Osteocyte (in vitro differentiated cells): ENCODE measurements around the gene SOCS6. TPM values are rescaled to one million over a fixed set of nuclear protein-coding genes. Genes with fewer than 3 reads are reported as not detected.
A peak's percentile ranks its signal among the peaks of the same experiment; 100 is the strongest.

ENCODE experiments used
- DNase-seq: peaks from one replicate; pipeline ENCODE4 v3.0.0; 2021; ENCODE audit warnings: mixed read lengths; ENCODE audit not compliant: unreplicated experiment; ENCODE audit errors: extremely low spot score
- H3K27ac Mint-ChIP-seq: one replicate; pipeline ENCODE4 v1.8.0; 2021; ENCODE audit warnings: mild to moderate bottlenecking, mixed read lengths; ENCODE audit not compliant: unreplicated experiment
- H3K27me3 Mint-ChIP-seq: one replicate; pipeline ENCODE4 v1.8.0; 2021; ENCODE audit warnings: mixed read lengths; ENCODE audit not compliant: unreplicated experiment
- H3K36me3 Mint-ChIP-seq: one replicate; pipeline ENCODE4 v1.8.0; 2021; ENCODE audit warnings: mixed read lengths; ENCODE audit not compliant: unreplicated experiment
- H3K4me1 Mint-ChIP-seq: one replicate; pipeline ENCODE4 v1.8.0; 2021; ENCODE audit warnings: mixed read lengths; ENCODE audit not compliant: unreplicated experiment
- H3K4me3 Mint-ChIP-seq: one replicate; pipeline ENCODE4 v1.8.0; 2021; ENCODE audit warnings: mild to moderate bottlenecking, moderate library complexity, mixed read lengths; ENCODE audit not compliant: unreplicated experiment
- H3K9me3 Mint-ChIP-seq: one replicate; pipeline ENCODE4 v1.8.0; 2021; ENCODE audit warnings: mixed read lengths; ENCODE audit not compliant: unreplicated experiment
- total RNA-seq: library from RNA; stranded (reverse); gene quantifications from 2 replicates; pipeline ENCODE4 v1.2.1, GENCODE V29; 2021
- TF ChIP-seq, protein P1 (sequence below): fragments of 200-600 bp; sonication (generic); IDR thresholded peaks from 2 replicates; pipeline ENCODE4 v1.5.0; 2021; ENCODE audit warnings: antibody characterized with exemption, mild to moderate bottlenecking, moderate library complexity

Gene SOCS6
- total RNA-seq, 1 donor from 2014 or later = 19.4 TPM

DNA sequence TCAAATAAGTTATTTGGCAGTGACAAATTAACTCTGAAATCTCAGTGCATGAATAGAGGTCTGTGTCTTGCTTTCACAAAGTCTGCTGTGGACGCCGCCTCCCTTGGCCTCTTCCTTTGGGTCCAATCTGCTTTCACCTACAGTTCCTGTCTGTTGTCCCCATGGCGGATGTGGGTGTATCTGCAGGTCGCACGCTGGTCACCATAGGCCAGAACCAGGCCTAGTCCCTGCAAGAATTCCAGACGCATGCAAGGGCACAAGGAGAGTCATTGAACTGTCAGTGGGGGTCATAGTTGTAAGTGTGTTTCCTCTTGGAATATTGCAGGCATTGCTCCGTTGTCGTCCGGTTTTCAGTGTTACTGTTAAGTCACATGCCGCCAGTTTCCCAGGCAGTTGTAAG, 7.4 kb downstream of the SOCS6 start:
- TF ChIP-seq, protein P1, sequence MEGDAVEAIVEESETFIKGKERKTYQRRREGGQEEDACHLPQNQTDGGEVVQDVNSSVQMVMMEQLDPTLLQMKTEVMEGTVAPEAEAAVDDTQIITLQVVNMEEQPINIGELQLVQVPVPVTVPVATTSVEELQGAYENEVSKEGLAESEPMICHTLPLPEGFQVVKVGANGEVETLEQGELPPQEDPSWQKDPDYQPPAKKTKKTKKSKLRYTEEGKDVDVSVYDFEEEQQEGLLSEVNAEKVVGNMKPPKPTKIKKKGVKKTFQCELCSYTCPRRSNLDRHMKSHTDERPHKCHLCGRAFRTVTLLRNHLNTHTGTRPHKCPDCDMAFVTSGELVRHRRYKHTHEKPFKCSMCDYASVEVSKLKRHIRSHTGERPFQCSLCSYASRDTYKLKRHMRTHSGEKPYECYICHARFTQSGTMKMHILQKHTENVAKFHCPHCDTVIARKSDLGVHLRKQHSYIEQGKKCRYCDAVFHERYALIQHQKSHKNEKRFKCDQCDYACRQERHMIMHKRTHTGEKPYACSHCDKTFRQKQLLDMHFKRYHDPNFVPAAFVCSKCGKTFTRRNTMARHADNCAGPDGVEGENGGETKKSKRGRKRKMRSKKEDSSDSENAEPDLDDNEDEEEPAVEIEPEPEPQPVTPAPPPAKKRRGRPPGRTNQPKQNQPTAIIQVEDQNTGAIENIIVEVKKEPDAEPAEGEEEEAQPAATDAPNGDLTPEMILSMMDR = no peak
- H3K27me3 Mint-ChIP-seq = no peaks in the 10 kb centered on the region
- no peaks in the 10 kb centered on the region for H3K9me3 Mint-ChIP-seq
- no peak overlapping the region for H3K4me3 Mint-ChIP-seq
- peaks cover 56% of the 10 kb centered on the region for H3K4me1 Mint-ChIP-seq
- no peak for DNase-seq
- H3K27ac Mint-ChIP-seq = peak overlapping the region; percentile 31
- peaks cover 5% of the 10 kb centered on the region for H3K36me3 Mint-ChIP-seq

DNA sequence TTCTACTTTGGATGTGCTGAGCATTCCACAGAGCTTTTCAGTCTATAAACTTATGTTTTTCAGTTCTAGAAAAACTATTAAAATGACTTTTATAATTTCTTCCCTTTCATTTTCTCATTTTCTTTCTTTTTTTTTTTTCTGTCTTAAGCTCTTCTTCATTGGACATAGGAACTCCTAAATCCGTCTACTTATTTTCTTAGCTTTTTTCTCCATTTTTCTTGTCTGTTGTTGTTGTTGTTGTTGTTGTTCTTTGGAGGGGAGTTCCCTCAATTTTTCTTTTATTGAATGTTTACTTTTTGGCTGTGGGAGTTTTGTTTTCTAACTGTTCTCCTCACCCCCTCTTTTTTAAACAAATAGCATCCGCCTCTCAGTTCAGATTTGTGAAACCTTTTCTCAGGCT, 7.9 kb downstream of the SOCS6 start:
- Mint-ChIP-seq H3K9me3 (no peaks in the 10 kb centered on the region), H3K4me1 (peaks cover 51% of the 10 kb centered on the region), H3K36me3 (peaks cover 2% of the 10 kb centered on the region), H3K27ac (peak overlapping the region; percentile 31), H3K27me3 (no peaks in the 10 kb centered on the region), H3K4me3 (no peak overlapping the region)
- DNase-seq = no peak
- TF ChIP-seq, protein P1 = no peak

DNA sequence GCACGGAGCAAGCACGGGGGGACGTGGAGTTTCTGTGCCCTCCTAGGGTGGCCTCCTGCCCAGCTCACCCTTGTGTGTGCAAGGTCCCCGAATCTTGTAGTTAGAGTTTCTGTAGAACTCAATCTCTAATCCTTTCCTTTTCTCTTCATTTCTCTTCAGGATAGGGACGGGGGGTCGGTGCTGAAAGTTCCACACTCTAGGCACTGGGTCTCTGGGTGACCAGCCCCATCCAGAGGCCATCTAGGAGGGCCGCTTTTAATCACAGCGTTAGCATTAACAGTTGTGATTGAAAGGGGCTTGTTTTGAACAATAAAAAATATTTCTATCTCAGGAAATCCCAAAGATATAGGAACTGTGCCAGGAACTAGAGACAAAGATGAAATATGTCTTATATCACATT, 10.5 kb downstream of the SOCS6 start:
- no peak overlapping the region for H3K4me3 Mint-ChIP-seq
- H3K4me1 Mint-ChIP-seq = peaks cover 34% of the 10 kb centered on the region
- H3K27me3 Mint-ChIP-seq = no peaks in the 10 kb centered on the region
- TF ChIP-seq, protein P1 = no peak
- no peak for DNase-seq
- no peak overlapping the region for H3K27ac Mint-ChIP-seq
- no peaks in the 10 kb centered on the region for H3K36me3 Mint-ChIP-seq
- H3K9me3 Mint-ChIP-seq = no peaks in the 10 kb centered on the region

DNA sequence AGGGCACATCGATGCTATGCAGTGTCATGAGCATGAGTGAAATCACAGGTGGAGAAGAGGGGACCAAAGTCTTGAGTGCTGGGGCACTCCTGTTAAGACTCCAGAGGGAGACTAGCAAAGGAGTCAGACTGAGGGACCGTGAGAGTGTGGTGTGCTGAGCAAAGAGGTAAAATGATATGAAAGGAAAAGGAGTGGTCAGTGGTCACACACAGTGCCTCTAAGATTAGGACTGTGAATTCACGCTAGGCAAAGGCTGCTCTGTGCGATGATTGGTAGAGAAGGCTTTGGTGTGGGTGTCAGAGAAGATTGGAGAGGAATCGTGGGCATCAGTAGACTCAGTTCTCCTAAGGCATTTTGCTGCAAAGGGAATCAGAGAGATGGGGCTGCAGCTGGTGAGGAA, 12.8 kb downstream of the SOCS6 start:
- no peaks in the 10 kb centered on the region for H3K36me3 Mint-ChIP-seq

DNA sequence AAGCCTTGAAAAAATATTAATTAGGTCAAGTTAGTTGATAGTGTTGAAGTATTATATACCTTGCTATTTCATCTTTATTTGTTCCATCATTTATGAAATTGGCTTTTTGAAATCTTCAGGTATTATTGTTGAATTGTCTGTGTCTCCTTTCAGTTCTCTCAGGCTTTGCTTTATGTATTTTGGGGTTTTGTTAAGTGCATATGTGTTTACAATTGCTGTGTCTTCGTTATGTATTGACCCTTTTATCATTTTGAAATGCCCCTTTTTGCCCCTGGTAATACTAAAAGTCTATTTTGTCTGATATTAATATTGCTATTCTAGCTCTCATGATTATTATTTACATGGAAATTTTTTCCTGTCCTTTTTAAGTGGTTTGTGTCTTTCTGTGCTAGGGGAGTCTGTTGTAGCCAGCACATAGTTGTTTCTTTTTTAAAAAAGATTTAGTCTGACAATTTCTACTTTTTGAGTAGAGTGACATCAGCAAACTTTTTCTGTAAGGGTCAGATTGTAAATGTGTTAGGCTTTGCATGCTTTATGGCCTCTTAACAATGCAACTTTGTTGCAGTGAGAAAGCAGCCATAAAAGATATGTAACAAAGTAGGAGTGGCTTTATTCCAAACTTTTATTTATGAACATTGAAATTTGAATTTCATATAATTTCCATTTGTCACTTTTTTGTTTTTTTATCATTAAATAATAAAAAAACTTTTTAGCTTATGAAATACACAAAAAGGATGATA, 19.9 kb downstream of the SOCS6 start:
- TF ChIP-seq, protein P1 = no peak
- Mint-ChIP-seq H3K27ac (no peak overlapping the region), H3K4me3 (no peak overlapping the region), H3K9me3 (peaks cover 5% of the 10 kb centered on the region), H3K36me3 (peaks cover 3% of the 10 kb centered on the region), H3K4me1 (peaks cover 13% of the 10 kb centered on the region), H3K27me3 (no peaks in the 10 kb centered on the region)
- no peak for DNase-seq

More for the DNA sequence above, 12.8 kb downstream of the SOCS6 start:
- no peak overlapping the region for H3K4me3 Mint-ChIP-seq
- peaks cover 13% of the 10 kb centered on the region for H3K4me1 Mint-ChIP-seq
- H3K27ac Mint-ChIP-seq = no peak overlapping the region
- no peaks in the 10 kb centered on the region for H3K27me3 Mint-ChIP-seq
- DNase-seq = no peak
- TF ChIP-seq, protein P1 = no peak
- no peaks in the 10 kb centered on the region for H3K9me3 Mint-ChIP-seq
